Activated T-cell treated with anti-CD3 and anti-CD28 coated beads, Interleukin-2, amount 50 U/mL, for 24 hours (primary cell): ENCODE data around the gene KIF18A.
"Not testable (repeated sequence)": the region's sequence is repeated elsewhere in the genome, so short reads cannot be mapped to it uniquely, and the experiment has no call there.

Source experiments
- DNase-seq: peaks from one replicate; pipeline ENCODE4 v3.0.0-alpha.2; 2020
- H3K27ac Mint-ChIP-seq: 2 replicates; pipeline ENCODE4 v1.8.0; 2020; ENCODE audit warnings: mild to moderate bottlenecking, mixed read lengths
- H3K27me3 Mint-ChIP-seq: 2 replicates; pipeline ENCODE4 v1.8.0; 2020; ENCODE audit warnings: mixed read lengths
- H3K36me3 Mint-ChIP-seq: 2 replicates; pipeline ENCODE4 v1.8.0; 2020; ENCODE audit warnings: low read depth, mixed read lengths
- H3K4me1 Mint-ChIP-seq: 2 replicates; pipeline ENCODE4 v1.8.0; 2020; ENCODE audit warnings: low read depth, mixed read lengths
- H3K4me3 Mint-ChIP-seq: 2 replicates; pipeline ENCODE4 v1.8.0; 2020; ENCODE audit warnings: mild to moderate bottlenecking, moderate library complexity, mixed read lengths
- H3K9me3 Mint-ChIP-seq: 2 replicates; pipeline ENCODE4 v1.8.0; 2020; ENCODE audit warnings: mixed read lengths

The KIF18A gene

GRCh38 chr11:28117712-28118111, 9.8 kb upstream of the KIF18A start:
- peaks cover 30% of the 10 kb centered on the region for H3K4me1 Mint-ChIP-seq
- no peaks in the 10 kb centered on the region for H3K27me3 Mint-ChIP-seq
- no peak overlapping the region for H3K27ac Mint-ChIP-seq
- H3K9me3 Mint-ChIP-seq: no peaks in the 10 kb centered on the region
- DNase-seq: no peak
- peaks cover 50% of the 10 kb centered on the region for H3K36me3 Mint-ChIP-seq
- no peak overlapping the region for H3K4me3 Mint-ChIP-seq

- no peak for DNase-seq
- Mint-ChIP-seq H3K4me3 (no peak overlapping the region), H3K27me3 (no peaks in the 10 kb centered on the region), H3K36me3 (peaks cover 61% of the 10 kb centered on the region), H3K4me1 (peaks cover 44% of the 10 kb centered on the region), H3K9me3 (no peaks in the 10 kb centered on the region), H3K27ac (no peak overlapping the region)
These were observed 6.8 kb upstream of the KIF18A start for GRCh38 chr11:28114731-28115130.

- Mint-ChIP-seq H3K27ac (no peak overlapping the region), H3K4me3 (no peak overlapping the region), H3K4me1 (peaks cover 48% of the 10 kb centered on the region), H3K27me3 (no peaks in the 10 kb centered on the region), H3K9me3 (no peaks in the 10 kb centered on the region), H3K36me3 (peaks cover 58% of the 10 kb centered on the region)
- DNase-seq: no peak
These were observed 6.2 kb upstream of the KIF18A start for GRCh38 chr11:28114116-28114515.

GRCh38 chr11:28110821-28111200, 2.9 kb upstream of the KIF18A start:
- Mint-ChIP-seq H3K9me3 (no peaks in the 10 kb centered on the region), H3K4me1 (peaks cover 50% of the 10 kb centered on the region), H3K27ac (peak overlapping the region; percentile 95), H3K27me3 (no peaks in the 10 kb centered on the region), H3K4me3 (peak overlapping the region; percentile 99), H3K36me3 (peaks cover 49% of the 10 kb centered on the region)
- DNase-seq: no peak

GRCh38 chr11:28110108-28110820, 2.3 kb upstream of the KIF18A start:
- H3K36me3 Mint-ChIP-seq: peaks cover 45% of the 10 kb centered on the region
- no peaks in the 10 kb centered on the region for H3K9me3 Mint-ChIP-seq
- peak overlapping the region; percentile 99 for H3K4me3 Mint-ChIP-seq
- peak; percentile 76 for DNase-seq
- peak overlapping the region; percentile 95 for H3K27ac Mint-ChIP-seq
- no peaks in the 10 kb centered on the region for H3K27me3 Mint-ChIP-seq
- H3K4me1 Mint-ChIP-seq: peaks cover 52% of the 10 kb centered on the region

- H3K27me3 Mint-ChIP-seq: no peaks in the 10 kb centered on the region
- peak overlapping the region; percentile 99 for H3K27ac Mint-ChIP-seq
- H3K9me3 Mint-ChIP-seq: no peaks in the 10 kb centered on the region
- DNase-seq: no peak
- H3K36me3 Mint-ChIP-seq: peaks cover 33% of the 10 kb centered on the region
- H3K4me3 Mint-ChIP-seq: peak overlapping the region; percentile 99
- H3K4me1 Mint-ChIP-seq: peaks cover 54% of the 10 kb centered on the region
These were observed 1.0 kb upstream of the KIF18A start for GRCh38 chr11:28108958-28109357.

- Mint-ChIP-seq H3K36me3 (peaks cover 24% of the 10 kb centered on the region), H3K27ac (peak overlapping the region; percentile 99), H3K27me3 (no peaks in the 10 kb centered on the region), H3K9me3 (no peaks in the 10 kb centered on the region), H3K4me3 (peak overlapping the region; percentile 99), H3K4me1 (peaks cover 46% of the 10 kb centered on the region)
- no peak for DNase-seq
These were observed 686 bp downstream of the KIF18A start for GRCh38 chr11:28107191-28107749.

- Mint-ChIP-seq H3K4me3 (peak overlapping the region; percentile 99), H3K9me3 (no peaks in the 10 kb centered on the region), H3K36me3 (peaks cover 18% of the 10 kb centered on the region), H3K27me3 (no peaks in the 10 kb centered on the region), H3K27ac (no peak overlapping the region), H3K4me1 (peaks cover 38% of the 10 kb centered on the region)
- DNase-seq: no peak
These were observed 1.5 kb downstream of the KIF18A start for GRCh38 chr11:28106353-28107043.

GRCh38 chr11:28105869-28106268, 2.1 kb downstream of the KIF18A start:
- no peak for DNase-seq
- peaks cover 18% of the 10 kb centered on the region for H3K36me3 Mint-ChIP-seq
- peaks cover 34% of the 10 kb centered on the region for H3K4me1 Mint-ChIP-seq
- H3K27ac Mint-ChIP-seq: no peak overlapping the region
- H3K27me3 Mint-ChIP-seq: no peaks in the 10 kb centered on the region
- H3K4me3 Mint-ChIP-seq: peak overlapping the region; percentile 99
- no peaks in the 10 kb centered on the region for H3K9me3 Mint-ChIP-seq

- Mint-ChIP-seq H3K4me1 (peaks cover 32% of the 10 kb centered on the region), H3K27me3 (no peaks in the 10 kb centered on the region), H3K27ac (no peak overlapping the region), H3K36me3 (peaks cover 11% of the 10 kb centered on the region), H3K4me3 (no peak overlapping the region), H3K9me3 (no peaks in the 10 kb centered on the region)
- DNase-seq: no peak
These were observed 3.0 kb downstream of the KIF18A start for GRCh38 chr11:28104984-28105383.

GRCh38 chr11:28104425-28104824, 3.5 kb downstream of the KIF18A start:
- H3K36me3 Mint-ChIP-seq: peaks cover 11% of the 10 kb centered on the region
- peaks cover 26% of the 10 kb centered on the region for H3K4me1 Mint-ChIP-seq
- DNase-seq: no peak
- H3K27me3 Mint-ChIP-seq: no peaks in the 10 kb centered on the region
- no peak overlapping the region for H3K4me3 Mint-ChIP-seq
- H3K27ac Mint-ChIP-seq: no peak overlapping the region
- H3K9me3 Mint-ChIP-seq: no peaks in the 10 kb centered on the region

GRCh38 chr11:28102300-28102699, 5.7 kb downstream of the KIF18A start:
- H3K9me3 Mint-ChIP-seq, H3K27me3 Mint-ChIP-seq, H3K27ac Mint-ChIP-seq, H3K4me3 Mint-ChIP-seq, DNase-seq, H3K36me3 Mint-ChIP-seq: not testable (repeated sequence)
- peaks cover 12% of the 10 kb centered on the region for H3K4me1 Mint-ChIP-seq

GRCh38 chr11:28100665-28101064, 7.3 kb downstream of the KIF18A start:
- Mint-ChIP-seq H3K27me3 (no peaks in the 10 kb centered on the region), H3K27ac (no peak overlapping the region), H3K4me1 (peaks cover 5% of the 10 kb centered on the region), H3K36me3 (peaks cover 17% of the 10 kb centered on the region), H3K9me3 (no peaks in the 10 kb centered on the region), H3K4me3 (no peak overlapping the region)
- DNase-seq: no peak

GRCh38 chr11:28099715-28100114, 8.2 kb downstream of the KIF18A start:
- no peak overlapping the region for H3K27ac Mint-ChIP-seq
- no peak for DNase-seq
- peaks cover 25% of the 10 kb centered on the region for H3K36me3 Mint-ChIP-seq
- no peak overlapping the region for H3K4me3 Mint-ChIP-seq
- H3K27me3 Mint-ChIP-seq: no peaks in the 10 kb centered on the region
- H3K9me3 Mint-ChIP-seq: no peaks in the 10 kb centered on the region
- H3K4me1 Mint-ChIP-seq: peaks cover 2% of the 10 kb centered on the region

- no peak overlapping the region for H3K4me3 Mint-ChIP-seq
- H3K27ac Mint-ChIP-seq: no peak overlapping the region
- H3K36me3 Mint-ChIP-seq: peaks cover 28% of the 10 kb centered on the region
- DNase-seq: no peak
- H3K9me3 Mint-ChIP-seq: no peaks in the 10 kb centered on the region
- no peaks in the 10 kb centered on the region for H3K27me3 Mint-ChIP-seq
- H3K4me1 Mint-ChIP-seq: no peaks in the 10 kb centered on the region
These were observed 9.7 kb downstream of the KIF18A start for GRCh38 chr11:28098257-28098656.
